HG03060 (cell line): ENCODE data around the gene PKM.
"Not testable (repeated sequence)": the region's sequence is repeated elsewhere in the genome, so short reads cannot be mapped to it uniquely, and the experiment has no call there.

ENCODE experiments used
- ATAC-seq: cut with Tn5 transposase; IDR thresholded peaks from one replicate; pipeline ENCODE4 v1.9.1; 2021; ENCODE audit warnings: low read depth, moderate number of reproducible peaks; ENCODE audit not compliant: unreplicated experiment

The PKM gene

GRCh38 chr15:72179950-72180581 lies 50.9 kb downstream of the PKM start:
- ATAC-seq = no peak

GRCh38 chr15:72178976-72179585 lies 51.9 kb downstream of the PKM start:
- ATAC-seq = no peak

GRCh38 chr15:72176743-72177142 lies 54.2 kb downstream of the PKM start:
- ATAC-seq = no peak

- ATAC-seq = no peak
Measured at GRCh38 chr15:72176159-72176558, 54.8 kb downstream of the PKM start.

- no peak for ATAC-seq
Measured at GRCh38 chr15:72175186-72176044, 55.6 kb downstream of the PKM start.

GRCh38 chr15:72174551-72175165 lies 56.3 kb downstream of the PKM start:
- no peak for ATAC-seq

DNA sequence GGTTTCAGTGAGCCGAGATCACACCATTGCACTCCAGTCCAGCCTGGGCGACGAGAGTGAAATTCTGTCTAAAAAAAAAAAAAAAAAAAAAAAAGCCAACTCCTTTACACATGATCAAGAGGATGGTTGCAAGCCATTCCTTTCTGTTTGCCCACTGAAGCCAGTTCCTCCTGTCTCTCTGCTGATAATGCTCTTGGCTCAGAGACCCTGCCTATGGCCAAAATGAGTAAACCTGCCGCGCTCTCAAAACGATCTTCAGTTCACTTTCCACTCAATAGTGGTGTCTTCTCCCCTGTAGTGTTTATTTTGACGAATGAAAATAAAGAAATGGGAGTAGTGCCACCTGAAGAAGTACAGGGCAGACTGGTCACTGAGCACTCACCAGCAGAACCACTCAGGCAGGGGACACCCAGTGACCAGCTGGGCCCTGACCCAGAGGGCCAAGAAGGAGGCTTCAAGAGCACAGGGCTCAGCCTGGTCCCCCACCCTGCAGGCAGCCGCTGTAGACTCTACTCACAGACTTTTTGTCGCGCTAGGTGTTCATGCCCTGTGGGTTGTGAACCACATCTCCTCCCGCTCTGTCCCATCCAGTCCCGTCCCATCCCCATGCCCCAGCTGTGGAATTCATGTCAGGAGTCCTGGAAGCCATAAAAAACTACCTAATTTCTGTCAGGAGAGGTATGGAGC lies 57.0 kb downstream of the PKM start:
- ATAC-seq = no peak

DNA sequence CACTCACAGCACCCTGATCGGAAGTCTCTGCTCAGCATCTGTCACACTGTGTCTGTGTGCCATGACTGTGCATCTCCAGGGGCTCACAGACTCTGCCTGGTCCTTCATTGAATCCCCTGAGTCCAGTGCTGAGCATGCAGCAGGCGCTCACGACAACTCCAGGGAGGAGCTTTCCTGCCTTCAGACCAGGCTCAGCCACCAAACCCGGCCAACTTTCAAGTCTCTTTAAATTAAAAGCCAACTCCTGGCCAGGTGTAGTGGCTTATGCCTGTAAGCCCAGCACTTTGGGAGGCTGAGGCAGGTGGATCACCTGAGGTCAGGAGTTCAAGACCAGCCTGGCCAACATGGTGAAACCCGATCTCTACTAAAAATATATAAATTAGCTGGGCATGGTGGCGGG lies 57.6 kb downstream of the PKM start:
- ATAC-seq = no peak

DNA sequence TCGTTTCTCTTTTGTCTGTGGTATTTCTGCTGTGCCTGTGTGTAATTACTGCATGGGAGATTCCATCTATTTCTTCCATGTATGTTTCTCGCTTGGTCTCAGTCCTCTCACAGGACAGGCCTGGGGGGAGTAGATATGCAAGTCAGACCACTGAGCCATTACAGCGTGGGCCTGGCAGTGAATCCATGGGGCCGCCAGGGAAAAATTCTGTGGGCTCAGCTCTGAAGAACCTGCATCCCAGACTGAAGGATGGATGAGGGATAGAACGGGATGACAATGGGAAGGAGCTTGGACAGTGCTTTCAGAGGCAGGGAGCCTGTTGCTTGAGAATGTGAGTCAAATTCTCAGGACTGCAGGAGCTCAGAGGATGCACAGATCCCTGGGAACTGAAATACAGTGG lies 58.2 kb downstream of the PKM start:
- no peak for ATAC-seq

DNA sequence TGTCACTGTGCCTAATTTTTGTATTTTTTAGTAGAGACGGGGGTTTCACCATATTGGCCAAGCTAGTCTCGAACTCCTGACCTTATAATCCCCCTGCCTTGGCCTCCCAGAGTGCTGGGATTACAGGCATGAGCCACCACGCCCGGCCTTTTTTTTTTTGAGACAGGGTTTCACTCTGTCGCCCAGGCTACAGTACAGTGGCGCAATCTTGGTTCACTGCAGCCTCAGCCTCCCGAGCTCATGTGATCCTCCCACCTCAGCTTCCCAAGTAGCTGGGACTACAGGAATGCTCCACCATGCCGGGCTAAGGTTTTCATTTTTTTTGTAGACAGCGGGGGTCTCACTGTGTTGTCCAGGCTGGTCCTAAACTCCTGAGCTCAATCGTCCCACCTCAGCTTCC lies 59.0 kb downstream of the PKM start:
- not testable (repeated sequence) for ATAC-seq

GRCh38 chr15:72170691-72171090 lies 60.3 kb downstream of the PKM start:
- no peak for ATAC-seq

GRCh38 chr15:72169921-72170611 lies 60.9 kb downstream of the PKM start:
- ATAC-seq = no peak

DNA sequence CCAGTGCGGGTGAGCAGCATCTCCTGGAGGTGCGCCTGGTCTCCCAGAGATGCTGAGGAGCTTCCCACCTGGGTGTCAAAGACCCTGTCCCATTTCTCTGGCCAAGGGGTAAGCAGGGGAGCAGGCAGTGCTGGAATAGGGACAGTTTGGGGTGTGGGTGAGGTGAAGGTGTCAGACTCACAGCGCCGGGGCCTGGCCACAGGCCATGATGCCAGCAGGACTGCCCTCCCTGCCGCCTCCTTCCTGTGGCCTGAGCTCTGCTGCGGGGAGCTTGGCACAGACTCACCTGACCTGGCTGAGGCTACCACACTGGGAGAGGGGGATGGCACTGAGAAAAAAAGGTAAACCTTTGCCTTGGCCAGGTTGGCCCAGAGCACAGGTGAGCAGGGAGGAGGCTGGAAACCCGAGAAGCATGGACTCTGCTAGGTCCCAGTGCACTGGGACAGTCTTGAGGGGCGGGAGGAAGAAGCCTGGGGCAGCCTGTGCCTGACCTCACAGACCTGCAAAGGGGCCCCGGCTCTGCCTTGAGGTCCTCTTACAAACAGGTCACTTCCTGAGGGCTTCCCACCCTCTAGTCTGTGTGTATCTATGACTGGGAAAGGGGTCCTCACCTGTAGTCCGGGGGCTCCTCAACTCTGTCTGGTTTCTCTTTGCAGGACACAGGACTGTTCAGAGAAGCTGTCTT lies 61.6 kb downstream of the PKM start:
- ATAC-seq = no peak

DNA sequence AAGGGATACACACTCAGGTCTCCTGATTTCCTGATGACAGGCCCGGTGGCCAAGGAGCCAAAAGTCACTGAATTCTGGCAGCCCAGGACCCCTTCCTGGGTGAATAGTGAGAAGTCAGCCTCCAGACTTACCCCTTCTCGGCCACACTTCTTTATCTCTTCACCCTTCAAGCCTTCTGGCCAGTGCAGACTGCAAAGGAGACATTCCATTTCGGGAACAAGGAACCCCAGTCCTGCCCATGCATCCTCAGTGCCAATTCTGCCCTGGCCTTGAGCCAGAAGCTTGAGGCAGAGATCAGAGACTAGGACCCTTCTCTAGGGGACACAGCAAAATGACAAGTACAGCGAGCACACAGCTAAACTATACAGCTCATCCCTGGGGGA lies 62.2 kb downstream of the PKM start:
- ATAC-seq = no peak

- no peak for ATAC-seq
Measured at GRCh38 chr15:72168131-72168807, 62.7 kb downstream of the PKM start.

GRCh38 chr15:72167445-72167844 lies 63.5 kb downstream of the PKM start:
- ATAC-seq = no peak

DNA sequence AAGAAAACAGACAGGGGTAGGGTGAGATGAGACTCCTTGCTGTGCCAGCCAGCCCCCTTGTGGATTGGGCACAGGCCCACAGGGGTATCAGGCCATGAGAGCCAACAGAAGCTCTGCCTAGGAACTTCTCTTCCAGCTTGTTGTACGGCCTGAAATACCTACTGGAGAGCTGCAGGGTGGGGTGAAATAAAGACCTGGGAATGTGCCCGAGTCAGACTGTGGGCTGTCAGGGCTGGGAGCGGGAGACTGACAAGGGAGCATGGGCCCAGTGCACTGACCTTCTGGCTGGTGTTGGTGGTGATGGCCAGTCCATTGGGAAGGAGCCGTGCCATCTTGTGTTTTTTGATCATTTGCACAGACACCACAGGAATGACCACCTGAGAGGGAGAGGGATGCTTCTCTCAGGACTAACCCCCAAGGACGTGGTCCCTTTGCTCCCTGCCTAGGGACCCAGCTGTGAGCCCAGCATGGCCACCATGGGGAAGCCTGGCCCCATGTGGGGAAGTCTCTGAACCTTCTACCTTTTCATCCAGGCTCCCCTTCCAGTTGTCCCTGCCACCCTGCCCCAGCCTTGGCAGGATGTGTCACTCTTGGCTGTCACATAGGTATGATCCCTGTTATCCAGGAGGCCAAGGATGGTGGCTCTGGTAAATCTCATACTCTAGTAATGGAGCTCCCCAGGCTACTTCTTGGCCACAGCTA lies 64.1 kb downstream of the PKM start:
- no peak for ATAC-seq

DNA sequence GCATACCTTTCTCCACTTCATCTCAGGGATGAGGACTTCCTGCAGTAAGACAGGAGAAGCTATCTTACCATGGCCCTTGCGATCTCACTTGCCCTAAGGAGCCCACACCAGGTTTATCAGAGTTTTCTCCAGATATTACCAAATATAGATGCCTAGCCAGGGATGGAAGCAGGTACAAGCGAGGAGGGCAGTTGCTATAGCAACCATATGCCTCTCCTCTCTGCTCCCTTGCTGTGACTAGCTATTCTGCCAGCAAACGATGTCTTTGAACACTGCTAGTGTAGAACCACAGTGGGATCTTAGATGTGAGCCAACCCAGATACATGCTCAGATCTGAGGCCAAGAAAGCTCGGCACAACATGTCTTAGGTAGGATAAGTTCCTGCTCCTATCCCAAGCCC lies 67.3 kb downstream of the PKM start:
- no peak for ATAC-seq
